K562 (cell line): Measurements from ENCODE around the gene RESP18. TPM values are rescaled to one million over a fixed set of nuclear protein-coding genes. Genes with fewer than 3 reads are reported as not detected.

Source experiments
- CTBP1 ChIP-seq: fragments of 450-650 bp; IDR thresholded peaks from 2 replicates; pipeline ENCODE4 v1.6.1; 2016; ENCODE audit warnings: borderline replicate concordance
- DNMT1 ChIP-seq: fragments of 450-650 bp; IDR thresholded peaks from 2 replicates; pipeline ENCODE4 v1.6.1; 2016; ENCODE audit warnings: antibody characterized with exemption, mild to moderate bottlenecking
- ESRRA ChIP-seq: fragments of 450-650 bp; IDR thresholded peaks from 2 replicates; pipeline ENCODE4 v1.6.1; 2014; ENCODE audit warnings: low read depth, mild to moderate bottlenecking, moderate library complexity, borderline replicate concordance
- GATA2 ChIP-seq: sonication (generic); formaldehyde crosslinking; IDR thresholded peaks from 2 replicates; pipeline ENCODE4 v1.4.0; 2020; ENCODE audit warnings: mild to moderate bottlenecking, missing genetic modification reagents
- HCFC1 ChIP-seq: IDR thresholded peaks from 2 replicates; pipeline ENCODE4 v1.6.1; 2012; ENCODE audit warnings: low read depth, low read length, improper control_type of control experiment
- HMBOX1 ChIP-seq: sonication (generic); IDR thresholded peaks from 2 replicates; pipeline ENCODE4 v1.6.1; 2016
- KDM2B ChIP-seq: fragments of 250-450 bp; sonication (Bioruptor Pico); IDR thresholded peaks from 2 replicates; pipeline ENCODE4 v1.8.0; 2021; ENCODE audit warnings: mild to moderate bottlenecking, moderate library complexity
- KLF16 ChIP-seq: IDR thresholded peaks from 2 replicates; pipeline ENCODE4 v1.6.1; 2016; ENCODE audit warnings: antibody characterized with exemption
- LARP7 ChIP-seq: fragments of 450-650 bp; IDR thresholded peaks from 2 replicates; pipeline ENCODE4 v1.6.1; 2016
- PML ChIP-seq: IDR thresholded peaks from 2 replicates; pipeline ENCODE4 v1.6.1; 2012; ENCODE audit warnings: low read length, inconsistent platforms
- POLR2AphosphoS5 ChIP-seq: IDR thresholded peaks from 2 replicates; pipeline ENCODE4 v1.6.1; 2011; ENCODE audit warnings: mild to moderate bottlenecking, low read depth, low read length, moderate library complexity; ENCODE audit not compliant: control insufficient read depth, insufficient read depth
- SMARCE1 ChIP-seq: fragments of 450-650 bp; IDR thresholded peaks from 2 replicates; pipeline ENCODE4 v1.7.1; 2016; ENCODE audit warnings: mild to moderate bottlenecking
- SNRNP70 ChIP-seq: fragments of 200-400 bp; formaldehyde crosslinking; optimal IDR thresholded peaks from 2 replicates; pipeline ENCODE3; 2017; ENCODE audit warnings: low read depth, low read length
- TEAD2 ChIP-seq: fragments of 450-650 bp; IDR thresholded peaks from 2 replicates; pipeline ENCODE4 v1.6.1; 2016; ENCODE audit warnings: missing genetic modification characterization, control low read depth, missing compliant biosample characterization
- THRAP3 ChIP-seq: fragments of 450-650 bp; IDR thresholded peaks from 2 replicates; pipeline ENCODE4 v1.6.1; 2016; ENCODE audit warnings: mild to moderate bottlenecking, inconsistent platforms, borderline replicate concordance
- ZNF316 ChIP-seq: fragments of 450-650 bp; IDR thresholded peaks from 2 replicates; pipeline ENCODE4 v1.6.1; 2016
- polyA plus RNA-seq, 8 experiments: library from polyadenylated mRNA; depleted of rRNA in 4 of 8; stranded (reverse) in 5 of 8; unstranded in 3 of 8; fragments of >200 nt; fragmentation: Nextera tagmentation in 2 of 8; fragmentation: Illumina TruSeq in 1 of 8; extraction: Ambion mirVana in 2 of 8; extraction: Trizol in 1 of 8; gene quantifications; 2 replicates each; pipeline versions ENCODE4 v1.2.1 to v1.2.3, GENCODE V29; 2011 to 2014; ENCODE audit warnings: inconsistent platforms in 1 of 8, missing spikeins in 1 of 8
- total RNA-seq, 7 experiments: library from RNA; depleted of rRNA in 6 of 7; stranded (reverse); fragments of >200 nt in 6 of 7; fragmentation: Illumina TruSeq in 2 of 7; extraction: Trizol in 2 of 7; gene quantifications; 2 replicates each; pipeline versions ENCODE4 v1.2.1 to v1.2.3, GENCODE V29; 2011 to 2021; ENCODE audit warnings: low replicate concordance in 1 of 7
- TF ChIP-seq, protein P1 (sequence below): fragments of 450-650 bp; formaldehyde crosslinking; IDR thresholded peaks from 2 replicates; pipeline ENCODE4 v1.4.0; 2022; ENCODE audit warnings: missing genetic modification characterization
- TF ChIP-seq, protein P2 (sequence below): fragments of 450-650 bp; formaldehyde crosslinking; IDR thresholded peaks from 2 replicates; pipeline ENCODE4 v1.4.0; 2022; ENCODE audit warnings: mild to moderate bottlenecking, moderate library complexity
- TF ChIP-seq, protein P3 (sequence below): fragments of 450-650 bp; formaldehyde crosslinking; conservative IDR thresholded peaks from 2 replicates; pipeline ENCODE4 v1.4.0; 2022; ENCODE audit warnings: mild to moderate bottlenecking, missing genetic modification characterization
- TF ChIP-seq, protein P4 (sequence below), 2 experiments: fragments of 450-650 bp in 1 of 2; sonication (generic) in 1 of 2; formaldehyde crosslinking in 1 of 2; IDR thresholded peaks in 1 of 2; conservative IDR thresholded peaks in 1 of 2; 2 replicates each; pipeline versions ENCODE4 v1.6.1 to v1.8.1; 2016 to 2023; ENCODE audit warnings: mild to moderate bottlenecking in 2 of 2, moderate library complexity in 2 of 2, inconsistent platforms in 1 of 2, missing genetic modification reagents in 1 of 2

RESP18 gene
- total and polyA plus RNA-seq, 9 of the 15 experiments (the other 6 are each of a cell fraction or from before 2014, with no cell fraction given), result not detected

DNA sequence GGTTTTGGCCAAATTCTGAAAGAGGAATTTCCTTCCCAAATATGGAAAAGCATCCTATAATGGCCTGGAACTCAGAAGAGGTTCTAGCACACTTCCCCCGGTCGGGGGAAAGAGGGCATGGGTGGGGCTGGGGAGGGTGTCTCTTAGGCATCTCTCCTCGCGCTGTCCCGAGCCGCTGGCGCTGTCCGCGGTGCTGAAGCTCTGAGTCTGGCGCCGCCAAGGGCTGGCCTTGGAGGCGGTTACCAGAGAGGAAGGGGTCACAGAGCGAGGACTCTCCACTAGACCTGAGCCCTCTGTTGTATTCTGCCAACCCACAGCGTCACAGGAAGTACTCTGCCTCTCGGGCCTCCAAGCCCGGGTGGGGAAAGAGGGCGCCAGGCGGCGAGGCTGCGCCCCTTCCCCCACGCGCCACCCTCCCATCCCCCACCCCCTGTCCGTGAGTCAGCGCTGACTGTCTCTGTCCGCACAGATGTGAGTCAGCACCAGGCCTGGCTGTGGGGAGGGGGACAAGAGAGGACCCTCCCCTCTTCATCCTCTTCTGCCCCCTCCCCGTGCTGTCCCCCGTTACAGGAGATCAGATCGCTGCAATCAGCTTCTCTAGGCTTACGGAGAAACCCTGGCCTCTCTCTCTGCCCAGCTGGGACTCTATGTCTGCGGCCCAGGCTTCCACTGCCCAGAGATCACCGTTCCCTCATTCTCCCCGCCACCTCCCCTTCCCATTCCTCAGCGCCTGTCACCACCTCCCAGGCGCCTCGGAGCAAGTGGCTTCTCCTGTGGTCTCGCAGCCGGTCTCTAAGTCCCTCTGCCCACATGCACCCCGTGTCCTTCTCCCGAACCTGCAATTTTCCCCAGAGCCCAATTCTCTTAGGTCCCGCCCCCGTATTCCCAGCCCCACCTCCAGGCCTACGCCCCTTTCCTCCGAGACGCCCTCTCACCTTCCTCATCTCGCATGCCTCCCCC lies 24.1 kb downstream of the RESP18 start (continued):
- TF ChIP-seq, protein P1, sequence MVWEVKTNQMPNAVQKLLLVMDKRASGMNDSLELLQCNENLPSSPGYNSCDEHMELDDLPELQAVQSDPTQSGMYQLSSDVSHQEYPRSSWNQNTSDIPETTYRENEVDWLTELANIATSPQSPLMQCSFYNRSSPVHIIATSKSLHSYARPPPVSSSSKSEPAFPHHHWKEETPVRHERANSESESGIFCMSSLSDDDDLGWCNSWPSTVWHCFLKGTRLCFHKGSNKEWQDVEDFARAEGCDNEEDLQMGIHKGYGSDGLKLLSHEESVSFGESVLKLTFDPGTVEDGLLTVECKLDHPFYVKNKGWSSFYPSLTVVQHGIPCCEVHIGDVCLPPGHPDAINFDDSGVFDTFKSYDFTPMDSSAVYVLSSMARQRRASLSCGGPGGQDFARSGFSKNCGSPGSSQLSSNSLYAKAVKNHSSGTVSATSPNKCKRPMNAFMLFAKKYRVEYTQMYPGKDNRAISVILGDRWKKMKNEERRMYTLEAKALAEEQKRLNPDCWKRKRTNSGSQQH (CRISPR knock-in tag), result no peak
- TF ChIP-seq, protein P2, sequence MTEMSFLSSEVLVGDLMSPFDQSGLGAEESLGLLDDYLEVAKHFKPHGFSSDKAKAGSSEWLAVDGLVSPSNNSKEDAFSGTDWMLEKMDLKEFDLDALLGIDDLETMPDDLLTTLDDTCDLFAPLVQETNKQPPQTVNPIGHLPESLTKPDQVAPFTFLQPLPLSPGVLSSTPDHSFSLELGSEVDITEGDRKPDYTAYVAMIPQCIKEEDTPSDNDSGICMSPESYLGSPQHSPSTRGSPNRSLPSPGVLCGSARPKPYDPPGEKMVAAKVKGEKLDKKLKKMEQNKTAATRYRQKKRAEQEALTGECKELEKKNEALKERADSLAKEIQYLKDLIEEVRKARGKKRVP (CRISPR knock-in tag), result no peak
- TF ChIP-seq DNMT1, result no peak
- TF ChIP-seq CTBP1, result no peak
- no peak for TF ChIP-seq TEAD2
- TF ChIP-seq, protein P3, sequence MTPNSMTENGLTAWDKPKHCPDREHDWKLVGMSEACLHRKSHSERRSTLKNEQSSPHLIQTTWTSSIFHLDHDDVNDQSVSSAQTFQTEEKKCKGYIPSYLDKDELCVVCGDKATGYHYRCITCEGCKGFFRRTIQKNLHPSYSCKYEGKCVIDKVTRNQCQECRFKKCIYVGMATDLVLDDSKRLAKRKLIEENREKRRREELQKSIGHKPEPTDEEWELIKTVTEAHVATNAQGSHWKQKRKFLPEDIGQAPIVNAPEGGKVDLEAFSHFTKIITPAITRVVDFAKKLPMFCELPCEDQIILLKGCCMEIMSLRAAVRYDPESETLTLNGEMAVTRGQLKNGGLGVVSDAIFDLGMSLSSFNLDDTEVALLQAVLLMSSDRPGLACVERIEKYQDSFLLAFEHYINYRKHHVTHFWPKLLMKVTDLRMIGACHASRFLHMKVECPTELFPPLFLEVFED (CRISPR knock-in tag), result no peak
- no peak for TF ChIP-seq KLF16
- TF ChIP-seq, protein P4, sequence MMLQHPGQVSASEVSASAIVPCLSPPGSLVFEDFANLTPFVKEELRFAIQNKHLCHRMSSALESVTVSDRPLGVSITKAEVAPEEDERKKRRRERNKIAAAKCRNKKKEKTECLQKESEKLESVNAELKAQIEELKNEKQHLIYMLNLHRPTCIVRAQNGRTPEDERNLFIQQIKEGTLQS (IDR thresholded peaks at IDR 0.05), result peak; percentile 88
- TF ChIP-seq, protein P4 (CRISPR knock-in tag; conservative IDR thresholded peaks at IDR 0.05), result no peak
- TF ChIP-seq HCFC1, result no peak
- TF ChIP-seq ESRRA, result no peak
- no peak for TF ChIP-seq PML
- peak; percentile 73 for TF ChIP-seq ZNF316
- TF ChIP-seq LARP7, result no peak
- no peak for TF ChIP-seq SNRNP70
- TF ChIP-seq POLR2AphosphoS5, result no peak
- no peak for TF ChIP-seq HMBOX1
- TF ChIP-seq KDM2B, result no peak
- TF ChIP-seq THRAP3, result no peak
- TF ChIP-seq GATA2, result no peak
- TF ChIP-seq SMARCE1, result peak; percentile 77; the same call in 1 of the 2 replicates
